IMR-90 (cell line): ENCODE data around the gene GGN. TPM values are rescaled to one million over a fixed set of nuclear protein-coding genes. Genes with fewer than 3 reads are reported as not detected.

Experiments
- ATAC-seq: fragments of 200-7000 bp; cut with Tn5 transposase; 2 replicates; pipeline ENCODE4 v1.9.1; 2020; ENCODE audit warnings: low read depth, mild to moderate bottlenecking, moderate library complexity
- BruUV-seq: library from RNA; stranded (reverse); fragments of 400-500 nt; replicated peaks from 2 replicates; lab custom pipeline; 2021; lab: Mats Ljungman, UMichigan
- CTCF ChIA-PET: fragments of 300-600 bp; formaldehyde crosslinking; extraction: SDS; loops from one replicate; lab custom pipeline; 2021; ENCODE audit warnings: antibody characterized with exemption; lab: Yijun Ruan, JAX
- POLR2A ChIA-PET: fragments of 300-600 bp; sonication (Branson Sonifier 250); formaldehyde crosslinking; loops from one replicate; lab custom pipeline; 2022; ENCODE audit warnings: antibody characterized with exemption; ENCODE audit not compliant: unreplicated experiment; lab: Charles Lee
- DNase-seq: peaks from one replicate; pipeline ENCODE4 v3.0.0; 2013
- H2AFZ ChIP-seq: replicated peaks from 2 replicates; pipeline ENCODE3; 2013; ENCODE audit warnings: low read length, mild to moderate bottlenecking; ENCODE audit not compliant: poor library complexity
- H2AK5ac ChIP-seq: 2 replicates; pipeline ENCODE4 v1.6.1; 2013; ENCODE audit warnings: low read depth, low read length, inconsistent platforms
- H2AK9ac ChIP-seq: replicated peaks from 2 replicates; pipeline ENCODE3; 2013; ENCODE audit warnings: mild to moderate bottlenecking, low read depth, low read length, moderate library complexity; ENCODE audit not compliant: poor library complexity
- H2BK120ac ChIP-seq: 2 replicates; pipeline ENCODE4 v1.6.1; 2013; ENCODE audit warnings: low read depth, low read length, inconsistent platforms
- H2BK15ac ChIP-seq: 3 replicates; pipeline ENCODE4 v1.6.1; 2013; ENCODE audit warnings: low read depth, low read length, inconsistent platforms
- H2BK20ac ChIP-seq: 2 replicates; pipeline ENCODE4 v1.6.1; 2013; ENCODE audit warnings: low read depth, mild to moderate bottlenecking, inconsistent platforms, low read length, moderate library complexity
- H2BK5ac ChIP-seq: 2 replicates; pipeline ENCODE4 v1.6.1; 2013; ENCODE audit warnings: mild to moderate bottlenecking, low read depth, low read length, inconsistent platforms; ENCODE audit not compliant: poor library complexity, severe bottlenecking
- H3K14ac ChIP-seq: replicated peaks from 2 replicates; pipeline ENCODE4 v1.6.1; 2013; ENCODE audit warnings: low read depth, low read length, inconsistent platforms
- H3K18ac ChIP-seq: 2 replicates; pipeline ENCODE4 v1.6.1; 2013; ENCODE audit warnings: low read depth, low read length, control low read depth
- H3K23ac ChIP-seq: 2 replicates; pipeline ENCODE4 v1.6.1; 2013; ENCODE audit warnings: low read depth, low read length, inconsistent platforms
- H3K27ac ChIP-seq: 2 replicates; pipeline ENCODE4 v1.5.1; 2013; ENCODE audit warnings: mild to moderate bottlenecking, control low read depth, low read length; ENCODE audit not compliant: insufficient read depth
- H3K27me3 ChIP-seq: 2 replicates; pipeline ENCODE4 v1.6.1; 2013; ENCODE audit warnings: low read length; ENCODE audit not compliant: control insufficient read depth, insufficient read depth
- H3K36me3 ChIP-seq: 2 replicates; pipeline ENCODE4 v1.6.1; 2013; ENCODE audit warnings: low read length, mixed read lengths; ENCODE audit not compliant: control insufficient read depth, insufficient read depth
- H3K4ac ChIP-seq: 2 replicates; pipeline ENCODE4 v1.6.1; 2013; ENCODE audit warnings: low read depth, low read length, inconsistent platforms
- H3K4me1 ChIP-seq: 2 replicates; pipeline ENCODE4 v1.6.1; 2013; ENCODE audit warnings: low read length, mixed read lengths; ENCODE audit not compliant: control insufficient read depth, insufficient read depth
- H3K4me2 ChIP-seq: 2 replicates; pipeline ENCODE4 v1.6.1; 2013; ENCODE audit warnings: low read depth, mild to moderate bottlenecking, control low read depth, low read length, moderate library complexity
- H3K4me3 ChIP-seq: 2 replicates; pipeline ENCODE4 v1.5.1; 2013; ENCODE audit warnings: low read depth, mild to moderate bottlenecking, control low read depth, low read length, moderate library complexity; ENCODE audit not compliant: insufficient read depth
- H3K56ac ChIP-seq: 2 replicates; pipeline ENCODE4 v1.6.1; 2013; ENCODE audit warnings: low read length, inconsistent platforms; ENCODE audit not compliant: insufficient read depth; ENCODE audit errors: extremely low read depth
- H3K79me1 ChIP-seq, 2 experiments: 2 replicates each; pipeline ENCODE4 v1.6.1; 2013; ENCODE audit warnings: low read length in 2 of 2, inconsistent platforms in 1 of 2, low read depth in 1 of 2
- H3K9ac ChIP-seq: 2 replicates; pipeline ENCODE4 v1.6.1; 2013; ENCODE audit warnings: low read depth, low read length, control low read depth
- H3K9me1 ChIP-seq: 2 replicates; pipeline ENCODE4 v1.6.1; 2013; ENCODE audit warnings: low read length, inconsistent platforms; ENCODE audit not compliant: insufficient read depth
- H3K9me3 ChIP-seq: 2 replicates; pipeline ENCODE4 v1.6.1; 2013; ENCODE audit warnings: low read length; ENCODE audit not compliant: control insufficient read depth, insufficient read depth
- H4K20me1 ChIP-seq: 2 replicates; pipeline ENCODE4 v1.6.1; 2013; ENCODE audit warnings: low read length, inconsistent platforms; ENCODE audit not compliant: insufficient read depth
- H4K5ac ChIP-seq: 2 replicates; pipeline ENCODE4 v1.6.1; 2013; ENCODE audit warnings: mild to moderate bottlenecking, low read depth, low read length, control low read depth
- H4K8ac ChIP-seq, 2 experiments: 2 replicates each; pipeline ENCODE4 v1.6.1; 2013; ENCODE audit warnings: low read depth in 2 of 2, low read length in 2 of 2, control low read depth in 1 of 2, inconsistent platforms in 1 of 2
- H4K91ac ChIP-seq: 2 replicates; pipeline ENCODE4 v1.6.1; 2013; ENCODE audit warnings: low read depth, low read length, inconsistent platforms; ENCODE audit not compliant: insufficient read depth
- BHLHE40 ChIP-seq: fragments of 150-350 bp; IDR thresholded peaks from 2 replicates; pipeline ENCODE4 v1.6.1; 2016; ENCODE audit warnings: mild to moderate bottlenecking, low read depth, low read length
- CHD1 ChIP-seq: IDR thresholded peaks from 2 replicates; pipeline ENCODE4 v1.6.1; 2012; ENCODE audit warnings: low read depth, low read length, improper control_type of control experiment
- CTCF ChIP-seq: conservative IDR thresholded peaks from 2 replicates; pipeline ENCODE4 v1.5.1; 2012; ENCODE audit warnings: mild to moderate bottlenecking, low read depth, low read length, improper control_type of control experiment
- MAFK ChIP-seq: IDR thresholded peaks from 2 replicates; pipeline ENCODE4 v1.6.1; 2012; ENCODE audit warnings: low read depth, low read length, improper control_type of control experiment
- MAZ ChIP-seq: IDR thresholded peaks from 2 replicates; pipeline ENCODE4 v1.6.1; 2012; ENCODE audit warnings: low read depth, mild to moderate bottlenecking, low read length, improper control_type of control experiment, moderate library complexity, borderline replicate concordance
- MXI1 ChIP-seq: IDR thresholded peaks from 2 replicates; pipeline ENCODE4 v1.6.1; 2012; ENCODE audit warnings: low read depth, mild to moderate bottlenecking, low read length, moderate library complexity, borderline replicate concordance
- NFE2L2 ChIP-seq: fragments of 150-350 bp; IDR thresholded peaks from 2 replicates; pipeline ENCODE4 v1.6.1; 2016; ENCODE audit warnings: low read depth, mild to moderate bottlenecking, low read length
- POLR2A ChIP-seq: IDR thresholded peaks from 2 replicates; pipeline ENCODE4 v1.6.1; 2012; ENCODE audit warnings: mild to moderate bottlenecking, low read depth, low read length
- RFX5 ChIP-seq: IDR thresholded peaks from 2 replicates; pipeline ENCODE4 v1.8.0; 2012; ENCODE audit warnings: low read depth, mild to moderate bottlenecking, low read length, moderate library complexity
- SMC3 ChIP-seq: fragments of 150-350 bp; IDR thresholded peaks from 2 replicates; pipeline ENCODE4 v1.6.1; 2016; ENCODE audit warnings: low read depth, mild to moderate bottlenecking, antibody characterized with exemption, low read length, moderate library complexity
- WGBS, 2 experiments: methylation state at CpG; one replicate each; pipeline versions ENCODE4 v1.1.5 to v1.1.7; 2013; ENCODE audit warnings: missing lambda C conversion rate in 2 of 2; ENCODE audit not compliant: insufficient read length in 1 of 2; ENCODE audit errors: extremely low coverage in 2 of 2; 5-methylcytosine and 5-hydroxymethylcytosine counted together
- dilution Hi-C: fragments of 300-500 bp; cut with HindIII; formaldehyde crosslinking; loops from one replicate; pipeline ENCODE4 v1.14.3; 2018; ENCODE audit warnings: low sequenced_read_pairs; ENCODE audit not compliant: unreplicated experiment
- in situ Hi-C: fragments of 300-500 bp; cut with MboI; formaldehyde crosslinking; loops from 3 replicates; pipeline ENCODE4 v1.14.3; 2019; ENCODE audit warnings: low sequenced_read_pairs, inconsistent platforms, mixed read lengths
- intact Hi-C: fragments of 100-400 bp; cut with micrococcal nuclease; formaldehyde crosslinking; loops from 2 replicates; pipeline ENCODE4 v1.10.0; 2022
- polyA plus RNA-seq, 3 experiments: library from polyadenylated mRNA; depleted of rRNA; stranded (reverse); fragments of >200 nt; gene quantifications; 2 replicates each; pipeline ENCODE4 v1.2.3, GENCODE V29; 2012; ENCODE audit warnings: low replicate concordance in 1 of 3
- total RNA-seq: library from RNA; depleted of rRNA; stranded (reverse); fragments of >200 nt; gene quantifications from 2 replicates; pipeline ENCODE4 v1.2.3, GENCODE V29; 2012
- TF ChIP-seq, protein P1 (sequence below): fragments of 150-350 bp; IDR thresholded peaks from 2 replicates; pipeline ENCODE4 v1.6.1; 2016; ENCODE audit warnings: low read depth, mild to moderate bottlenecking, low read length, moderate library complexity, borderline replicate concordance
- TF ChIP-seq, protein P2 (sequence below): fragments of 150-350 bp; IDR thresholded peaks from 2 replicates; pipeline ENCODE4 v1.6.1; 2017; ENCODE audit warnings: mild to moderate bottlenecking, antibody characterized with exemption, low read length, low read depth

Gene GGN
- total and polyA plus RNA-seq, 2 of the 4 experiments (the other 2 are of a cell fraction): under 0.01 to 0.65 TPM

DNA sequence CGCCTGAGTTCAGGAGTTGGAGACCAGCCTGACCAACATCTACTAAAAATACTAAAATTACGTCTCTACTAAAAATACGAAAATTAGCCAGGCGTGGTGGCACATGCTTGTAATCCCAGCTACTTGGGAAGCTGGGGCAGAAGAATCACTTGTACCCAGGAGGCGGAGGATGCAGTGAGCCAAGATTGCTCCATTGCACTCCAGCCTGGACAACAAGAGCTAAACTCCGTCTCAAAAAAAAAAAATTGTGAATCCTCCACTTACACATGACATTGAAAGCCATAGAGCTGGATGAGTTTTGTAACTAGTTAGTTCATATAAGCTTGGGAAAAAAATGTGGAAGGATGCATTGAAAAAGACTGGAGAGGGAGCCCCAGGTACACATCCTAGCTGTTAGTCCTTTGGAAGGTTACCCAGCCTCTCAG lies 13.9 kb downstream of the GGN start:
- Histone ChIP-seq H3K9me1 (peaks cover 13% of the 10 kb centered on the region), H3K14ac (peak overlapping the region; percentile 73), H3K18ac (peak overlapping the region; percentile 16), H3K4me2 (peak overlapping the region; percentile 59), H3K27ac (peak overlapping the region; percentile 13), H4K8ac (peak overlapping the region; percentile 86 to 98), H2BK15ac (peak overlapping the region; percentile 41; the same call in 1 of the 3 replicates), H3K79me1 (peaks cover 11 to 42% of the 10 kb centered on the region in 2 experiments; a peak in 3 of 4 replicates), H2AFZ (peak overlapping the region; percentile 96), H3K56ac (peak overlapping the region; percentile 53), H3K23ac (0 out of 2 replicates have a peak overlapping the region, but pooled peaks have one; percentile 78), H3K9me3 (no peaks in the 10 kb centered on the region), H4K5ac (peak overlapping the region; percentile 81), H4K20me1 (peaks cover 32% of the 10 kb centered on the region), H3K4me1 (peaks cover 9% of the 10 kb centered on the region), H3K4me3 (peak overlapping the region; percentile 59), H4K91ac (peak overlapping the region; percentile 82), H2AK9ac (peak overlapping the region; percentile 90), H2AK5ac (0 out of 2 replicates have a peak overlapping the region, but pooled peaks have one; percentile 24), H2BK120ac (peak overlapping the region; percentile 64), H2BK20ac (peak overlapping the region; percentile 27; the same call in 1 of the 2 replicates), H3K4ac (peak overlapping the region; percentile 51), H3K27me3 (peaks cover 5% of the 10 kb centered on the region; the same call in 1 of the 2 replicates), H2BK5ac (peak overlapping the region; percentile 38), H3K36me3 (peaks cover 12% of the 10 kb centered on the region), H3K9ac (peak overlapping the region; percentile 31; the same call in 1 of the 2 replicates)
- no peak for ATAC-seq
- no peak for DNase-seq
- ChIA-PET CTCF (interaction anchor here (0.6 to 1.1 kb wide), 6 partner anchors 12 to 578 kb away, joined by 4 to 10 read pairs (median 4); partner anchors contain the start of genes FAM98C and GGN), POLR2A (interaction anchor here (1.0 to 1.2 kb wide), 2 partner anchors 14 to 122 kb away, joined by 3 to 12 read pairs; partner anchors contain the start of genes GGN and SPRED3)
- intact Hi-C loops: loop anchor here (2.0 kb wide), 2 partner anchors 15 to 37 kb away; partner anchors contain the start of genes GGN and SPRED3
- TF ChIP-seq, protein P1, sequence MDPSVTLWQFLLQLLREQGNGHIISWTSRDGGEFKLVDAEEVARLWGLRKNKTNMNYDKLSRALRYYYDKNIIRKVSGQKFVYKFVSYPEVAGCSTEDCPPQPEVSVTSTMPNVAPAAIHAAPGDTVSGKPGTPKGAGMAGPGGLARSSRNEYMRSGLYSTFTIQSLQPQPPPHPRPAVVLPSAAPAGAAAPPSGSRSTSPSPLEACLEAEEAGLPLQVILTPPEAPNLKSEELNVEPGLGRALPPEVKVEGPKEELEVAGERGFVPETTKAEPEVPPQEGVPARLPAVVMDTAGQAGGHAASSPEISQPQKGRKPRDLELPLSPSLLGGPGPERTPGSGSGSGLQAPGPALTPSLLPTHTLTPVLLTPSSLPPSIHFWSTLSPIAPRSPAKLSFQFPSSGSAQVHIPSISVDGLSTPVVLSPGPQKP: no peak
- TF ChIP-seq MAZ (no peak), MAFK (no peak), RFX5 (no peak), BHLHE40 (no peak), POLR2A (no peak), CTCF (no peak), NFE2L2 (no peak), SMC3 (no peak), MXI1 (no peak), CHD1 (no peak)
- TF ChIP-seq, protein P2, sequence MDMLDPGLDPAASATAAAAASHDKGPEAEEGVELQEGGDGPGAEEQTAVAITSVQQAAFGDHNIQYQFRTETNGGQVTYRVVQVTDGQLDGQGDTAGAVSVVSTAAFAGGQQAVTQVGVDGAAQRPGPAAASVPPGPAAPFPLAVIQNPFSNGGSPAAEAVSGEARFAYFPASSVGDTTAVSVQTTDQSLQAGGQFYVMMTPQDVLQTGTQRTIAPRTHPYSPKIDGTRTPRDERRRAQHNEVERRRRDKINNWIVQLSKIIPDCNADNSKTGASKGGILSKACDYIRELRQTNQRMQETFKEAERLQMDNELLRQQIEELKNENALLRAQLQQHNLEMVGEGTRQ: no peak
- WGBS, 2 experiments: 100% methylated on average over 2 of the region's 6 CpGs; no CpG with 5 or more reads in 1 of the 2 experiments
- in situ Hi-C loops: no loop called here
- dilution Hi-C loops: no loop called here
- no TSS peak for BruUV-seq
